ENCODE results near the gene DCST2. TPM values are rescaled to one million over a fixed set of nuclear protein-coding genes. Genes with fewer than 3 reads are reported as not detected.
A peak's percentile ranks its signal among the peaks of the same experiment; 100 is the strongest.

DCST2 gene
- total and polyA plus RNA-seq, 9 of the 15 experiments (the other 6 are each of a cell fraction or from before 2014, with no cell fraction given): 0.09 to 0.49 (median 0.11) TPM; not detected in 3

GRCh38 chr1:155064111-155064831 lies 30.7 kb upstream of the DCST2 start (continued):
- TF ChIP-seq PRPF4 (IDR thresholded peaks at IDR 0.05; ENCODE audit: insufficient read depth, low read depth, low read length, poor library complexity, severe bottlenecking) (no peak), ID3 (CRISPR knock-in tag; IDR thresholded peaks at IDR 0.05) (no peak), ID3 (tag; IDR thresholded peaks at IDR 0.05) (no peak), U2AF2 (optimal IDR thresholded peaks at IDR 0.05; ENCODE audit: low read depth, low read length) (no peak), ZBTB26 (CRISPR knock-in tag; IDR thresholded peaks at IDR 0.05) (no peak), SRF (CRISPR knock-in tag; IDR thresholded peaks at IDR 0.05) (no peak), BCLAF1 (IDR thresholded peaks at IDR 0.05; ENCODE audit: borderline replicate concordance in 1 of 2, control insufficient read depth in 1 of 2, low read depth in 2 of 2, low read length in 1 of 2) (no peak), SREBF2 (CRISPR knock-in tag; IDR thresholded peaks at IDR 0.05) (no peak), E4F1 (CRISPR knock-in tag; IDR thresholded peaks at IDR 0.05; ENCODE audit: borderline replicate concordance) (no peak), PPARD (CRISPR knock-in tag; IDR thresholded peaks at IDR 0.05) (no peak), ETV5 (CRISPR knock-in tag; IDR thresholded peaks at IDR 0.05; ENCODE audit: low read depth) (no peak), VEZF1 (CRISPR knock-in tag; IDR thresholded peaks at IDR 0.05) (peak; percentile 47), TAF1 (IDR thresholded peaks at IDR 0.05; ENCODE audit: control insufficient read depth, extremely low read depth, insufficient read depth, low read length, severe bottlenecking) (no peak), RBM22 (IDR thresholded peaks at IDR 0.05; ENCODE audit: low read depth, low read length, poor library complexity, severe bottlenecking) (no peak), CTBP1 (IDR thresholded peaks at IDR 0.05; ENCODE audit: borderline replicate concordance) (no peak)

All from K562 (cell line).